A549 (cell line): Measurements from ENCODE around the gene BABAM2.

ENCODE experiments used
- CHD4 ChIP-seq: fragments of 200-600 bp; sonication (generic); IDR thresholded peaks from 2 replicates; pipeline ENCODE4 v1.6.1; 2016; ENCODE audit warnings: antibody characterized with exemption, mild to moderate bottlenecking, borderline replicate concordance
- CTCF ChIP-seq: fragments of >200 bp; sonication (Bioruptor Twin); formaldehyde crosslinking; IDR thresholded peaks from 3 replicates; pipeline ENCODE4 v1.5.1; 2016
- HDAC2 ChIP-seq: fragments of 200-600 bp; sonication (generic); IDR thresholded peaks from 2 replicates; pipeline ENCODE4 v1.6.1; 2016

DNA sequence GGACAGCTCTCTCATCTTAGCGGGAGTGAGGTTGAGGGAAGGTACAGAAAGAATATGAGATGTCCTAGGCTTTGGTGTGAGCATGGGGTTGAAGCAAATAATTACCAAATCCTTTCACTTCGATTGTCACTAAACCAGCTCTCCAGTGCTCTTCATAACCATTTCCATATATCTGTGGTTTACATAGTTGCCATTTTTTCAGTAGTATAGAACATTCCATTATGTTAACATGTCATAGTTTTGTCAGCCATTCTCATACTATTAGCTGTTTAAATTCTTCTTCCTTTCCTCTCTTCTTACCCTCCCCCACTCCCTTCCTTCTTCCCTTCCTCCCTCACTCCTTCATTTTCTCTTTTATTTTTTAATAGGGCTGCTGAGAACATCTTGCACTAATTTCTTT is 205.9 kb downstream of the BABAM2 start:
- TF ChIP-seq HDAC2 (no peak), CTCF (no peak), CHD4 (no peak)
